A673 (cell line): Measurements from ENCODE around the gene RBBP9.

Experiments used
- CTCF ChIP-seq: fragments of 300-800, 200-600 bp; sonication (generic); conservative IDR thresholded peaks from 2 replicates; pipeline ENCODE4 v1.5.1; 2017; ENCODE audit warnings: low read depth, mild to moderate bottlenecking, antibody characterized with exemption, low read length, moderate library complexity, mixed read lengths
- EZH2 ChIP-seq: fragments of 200-600 bp; sonication (generic); IDR thresholded peaks from 2 replicates; pipeline ENCODE4 v1.6.1; 2017; ENCODE audit warnings: borderline replicate concordance, low read depth, mild to moderate bottlenecking, mixed read lengths, antibody characterized with exemption, low read length; ENCODE audit not compliant: poor library complexity, severe bottlenecking

- TF ChIP-seq CTCF (no peak), EZH2 (no peak)
Observed at GRCh38 chr20:18545566-18545965, 48.5 kb upstream of the RBBP9 start.
